ENCODE data around the gene MAN1B1.
A peak's percentile ranks its signal among the peaks of the same experiment; 100 is the strongest.

Gene MAN1B1

DNA sequence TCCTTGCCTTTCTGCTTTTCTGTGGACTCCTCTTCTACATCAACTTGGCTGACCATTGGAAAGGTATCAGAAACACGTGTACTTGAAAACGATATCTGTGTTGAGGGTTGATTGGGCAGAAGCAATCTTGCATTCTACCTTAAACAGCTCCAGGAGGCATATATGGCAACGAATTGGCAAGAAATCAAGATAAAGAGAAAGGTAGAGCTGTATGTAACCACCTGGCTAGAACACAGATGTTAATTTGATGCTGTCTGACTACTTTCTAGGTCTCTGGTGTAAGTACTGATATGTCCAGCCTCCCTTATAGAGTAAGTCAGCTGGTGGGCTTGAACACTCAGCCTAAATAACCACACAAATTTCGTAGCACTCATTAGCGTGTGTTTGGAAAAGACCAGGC lies 1.3 kb downstream of the MAN1B1 start:
- DNase-seq: no peak

DNA sequence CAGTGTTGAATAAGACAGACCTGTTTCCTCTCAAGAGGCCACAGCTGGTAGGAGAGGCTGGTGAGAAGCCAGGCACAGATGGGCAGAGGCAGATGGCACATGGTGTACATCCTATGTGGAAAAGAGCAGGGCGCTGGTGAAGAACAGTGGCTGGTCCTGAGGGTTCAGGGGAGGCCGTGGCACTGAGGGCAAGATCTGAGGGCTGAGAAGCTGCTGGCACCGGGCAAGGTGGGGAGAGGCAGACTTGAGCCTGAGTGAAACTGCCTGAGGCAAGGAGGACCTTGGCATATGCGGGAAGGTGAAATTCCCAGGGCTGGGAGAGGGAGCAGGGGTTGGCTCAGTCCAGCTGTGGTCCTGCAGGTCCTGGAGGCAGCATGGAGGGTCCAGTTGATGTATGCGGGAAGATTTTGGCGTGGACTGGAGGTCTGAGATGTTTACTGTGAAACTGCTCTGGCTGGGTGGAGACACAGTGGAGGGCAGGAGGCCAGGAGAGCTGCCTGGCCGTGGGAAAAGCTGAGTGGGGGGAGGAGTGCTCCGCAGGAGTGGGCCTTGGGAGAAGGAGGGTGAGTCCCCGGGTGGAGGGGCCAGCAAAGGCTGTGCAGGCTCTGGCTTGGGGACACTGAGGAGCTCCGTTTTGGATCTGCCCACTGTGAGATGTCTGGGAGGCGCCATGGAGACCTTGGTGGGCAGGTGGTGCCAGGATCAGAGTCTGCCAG lies 2.6 kb downstream of the MAN1B1 start:
- DNase-seq: no peak

DNA sequence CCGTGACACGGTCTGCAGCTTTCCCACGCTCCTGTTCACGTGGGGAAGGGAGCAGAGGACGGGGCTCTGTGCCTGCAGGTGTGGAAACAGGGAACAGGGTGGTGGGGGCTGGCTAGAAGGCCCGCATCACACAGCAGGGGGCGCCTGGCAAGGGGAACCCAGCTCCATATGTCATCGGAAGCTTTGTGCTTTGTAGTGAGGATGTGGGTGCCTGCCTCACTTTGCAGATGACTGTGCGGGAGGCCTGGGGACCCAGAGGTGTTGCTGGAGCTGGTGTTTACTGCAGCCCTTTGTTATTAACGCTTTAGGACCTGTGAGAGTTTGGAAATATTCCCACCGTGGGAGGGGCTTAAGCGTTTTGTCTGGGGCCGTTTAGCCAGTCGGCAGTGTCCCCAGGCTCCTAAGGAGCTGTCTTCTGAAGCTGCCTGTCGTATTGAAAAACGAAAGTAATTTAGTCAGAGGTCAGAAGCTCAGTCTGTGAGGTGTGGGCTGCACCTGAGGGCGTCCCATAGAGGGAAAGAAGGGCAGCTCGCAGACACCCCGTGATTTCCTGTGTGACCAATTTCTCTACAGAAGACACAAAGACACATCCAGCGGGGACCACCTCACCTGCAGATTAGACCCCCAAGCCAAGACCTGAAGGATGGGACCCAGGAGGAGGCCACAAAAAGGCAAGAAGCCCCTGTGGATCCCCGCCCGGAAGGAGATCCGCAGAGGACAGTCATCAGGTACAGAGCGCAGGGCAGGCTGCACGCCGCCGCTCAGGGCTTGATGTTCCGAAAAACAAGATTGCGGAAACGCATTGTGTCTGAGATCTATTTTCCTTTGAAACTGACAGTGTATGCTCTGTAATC lies 9.1 kb downstream of the MAN1B1 start:
- DNase-seq: peak; percentile 72 to 78

DNA sequence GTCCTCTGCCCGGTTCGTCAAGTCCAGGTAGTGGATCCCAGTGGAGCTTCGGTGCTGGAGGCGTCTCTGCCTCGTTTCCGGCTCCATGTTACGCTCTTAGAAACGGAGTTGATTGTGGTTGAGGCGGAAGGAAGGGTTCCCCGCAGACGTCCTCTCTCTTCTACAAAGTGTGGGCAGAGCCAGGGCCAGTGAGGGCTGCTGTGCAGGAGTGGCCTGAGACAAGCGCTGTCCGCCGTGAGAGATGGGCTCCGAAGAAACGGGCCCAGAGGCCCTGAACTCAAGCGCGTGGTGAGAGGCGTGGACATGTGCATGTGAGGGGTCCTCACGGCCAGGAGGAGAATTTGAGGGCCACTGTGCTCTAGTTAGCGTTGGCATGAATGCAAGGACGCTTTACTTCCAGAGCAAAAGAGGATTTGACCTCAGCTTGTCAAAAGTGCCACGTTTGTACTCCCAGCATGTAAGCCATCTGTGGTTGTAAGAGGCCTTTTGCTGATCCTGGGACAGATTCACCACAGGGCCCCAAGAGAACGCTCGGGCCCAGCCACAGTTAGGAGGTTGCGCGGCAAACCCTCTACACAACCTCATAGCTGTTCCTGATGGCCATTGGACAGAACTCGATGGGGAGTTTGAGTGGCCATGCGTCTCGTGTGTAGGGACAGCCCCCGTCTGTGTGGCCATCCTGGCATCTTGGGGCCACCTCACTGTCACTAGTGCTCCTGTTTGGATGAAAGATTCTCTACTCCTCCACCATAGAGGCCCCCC lies 10.2 kb downstream of the MAN1B1 start:
- DNase-seq: no peak

DNA sequence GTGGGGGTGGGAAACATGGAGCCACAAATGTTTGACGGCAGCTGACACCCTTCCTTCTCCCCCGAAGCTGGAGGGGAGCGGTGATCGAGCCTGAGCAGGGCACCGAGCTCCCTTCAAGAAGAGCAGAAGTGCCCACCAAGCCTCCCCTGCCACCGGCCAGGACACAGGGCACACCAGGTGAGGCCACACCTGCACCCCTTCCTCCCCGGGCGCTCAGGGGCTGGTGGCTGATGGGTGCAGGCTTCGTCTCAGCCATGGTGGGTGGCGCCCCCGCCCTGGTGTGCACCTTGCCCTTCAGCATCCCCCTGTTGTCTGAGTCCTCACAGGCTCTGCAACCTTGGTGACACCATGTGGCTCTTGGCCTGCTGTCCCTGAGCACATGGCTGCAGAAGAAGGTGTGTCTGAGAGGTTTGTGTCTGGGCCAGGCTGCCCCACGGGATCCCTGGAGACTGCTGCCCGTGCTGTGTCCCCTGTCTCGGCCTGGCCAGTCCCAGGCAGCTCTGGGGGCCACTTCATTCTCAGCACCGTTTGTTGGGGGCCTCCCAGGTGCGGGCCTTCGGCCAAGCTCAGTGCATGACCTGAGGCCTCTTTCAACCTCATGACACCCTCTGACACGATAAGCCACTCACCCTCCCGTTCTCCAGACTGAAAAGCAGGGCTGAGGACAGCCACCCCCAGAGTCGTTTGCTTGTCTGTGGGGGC lies 11.1 kb downstream of the MAN1B1 start:
- no peak for DNase-seq

DNA sequence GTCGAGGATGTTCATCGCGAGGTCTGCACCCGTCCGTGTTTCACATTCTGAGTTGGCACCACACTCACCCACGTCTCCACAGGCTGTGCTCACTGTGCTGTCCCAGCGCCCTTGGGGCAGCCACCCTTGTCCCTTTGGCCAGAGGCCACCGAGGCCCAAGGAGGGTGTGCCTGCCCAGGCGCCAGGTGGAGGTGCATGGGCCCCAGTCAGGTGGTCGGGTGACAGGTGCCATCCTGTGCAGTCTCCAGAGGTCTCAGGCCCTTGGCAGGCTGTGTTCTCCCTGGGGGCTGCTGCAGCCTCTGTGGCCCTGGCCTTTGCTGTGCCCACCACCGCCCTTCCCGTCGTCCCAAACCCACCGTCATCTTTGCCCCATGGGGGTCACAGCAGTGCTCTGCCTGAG lies 12.4 kb downstream of the MAN1B1 start:
- DNase-seq: no peak

DNA sequence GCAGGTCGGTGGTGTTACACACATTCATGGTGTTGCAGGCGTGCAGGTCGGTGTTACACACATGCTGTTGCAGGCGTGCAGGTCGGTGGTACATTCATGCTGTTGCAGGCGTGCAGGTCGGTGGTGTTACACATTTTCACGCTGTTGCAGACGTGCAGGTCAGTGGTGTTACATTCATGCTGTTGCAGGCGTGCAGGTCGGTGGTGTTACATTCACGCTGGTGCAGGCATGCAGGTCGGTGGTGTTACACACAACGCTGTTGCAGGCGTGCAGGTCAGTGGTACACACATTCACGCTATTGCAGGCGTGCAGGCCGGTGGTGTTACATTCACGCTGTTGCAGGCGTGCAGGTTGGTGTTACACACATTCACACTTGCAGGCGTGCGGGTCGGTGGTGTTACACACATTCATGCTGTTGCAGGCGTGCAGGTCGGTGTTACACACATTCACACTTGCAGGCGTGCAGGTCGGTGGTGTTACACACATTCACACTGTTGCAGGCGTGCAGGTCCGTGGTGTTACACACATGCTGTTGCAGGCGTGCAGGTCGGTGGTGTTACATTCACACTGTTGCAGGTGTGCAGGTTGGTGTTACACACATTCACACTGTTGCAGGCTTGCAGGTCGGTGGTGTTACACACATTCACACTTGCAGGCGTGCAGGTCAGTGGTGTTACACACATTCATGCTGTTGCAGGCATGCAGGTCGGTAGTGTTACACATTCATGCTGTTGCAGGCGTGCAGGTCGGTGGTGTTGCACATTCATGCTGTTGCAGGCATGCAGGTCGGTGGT lies 16.6 kb downstream of the MAN1B1 start:
- no peak for DNase-seq

DNA sequence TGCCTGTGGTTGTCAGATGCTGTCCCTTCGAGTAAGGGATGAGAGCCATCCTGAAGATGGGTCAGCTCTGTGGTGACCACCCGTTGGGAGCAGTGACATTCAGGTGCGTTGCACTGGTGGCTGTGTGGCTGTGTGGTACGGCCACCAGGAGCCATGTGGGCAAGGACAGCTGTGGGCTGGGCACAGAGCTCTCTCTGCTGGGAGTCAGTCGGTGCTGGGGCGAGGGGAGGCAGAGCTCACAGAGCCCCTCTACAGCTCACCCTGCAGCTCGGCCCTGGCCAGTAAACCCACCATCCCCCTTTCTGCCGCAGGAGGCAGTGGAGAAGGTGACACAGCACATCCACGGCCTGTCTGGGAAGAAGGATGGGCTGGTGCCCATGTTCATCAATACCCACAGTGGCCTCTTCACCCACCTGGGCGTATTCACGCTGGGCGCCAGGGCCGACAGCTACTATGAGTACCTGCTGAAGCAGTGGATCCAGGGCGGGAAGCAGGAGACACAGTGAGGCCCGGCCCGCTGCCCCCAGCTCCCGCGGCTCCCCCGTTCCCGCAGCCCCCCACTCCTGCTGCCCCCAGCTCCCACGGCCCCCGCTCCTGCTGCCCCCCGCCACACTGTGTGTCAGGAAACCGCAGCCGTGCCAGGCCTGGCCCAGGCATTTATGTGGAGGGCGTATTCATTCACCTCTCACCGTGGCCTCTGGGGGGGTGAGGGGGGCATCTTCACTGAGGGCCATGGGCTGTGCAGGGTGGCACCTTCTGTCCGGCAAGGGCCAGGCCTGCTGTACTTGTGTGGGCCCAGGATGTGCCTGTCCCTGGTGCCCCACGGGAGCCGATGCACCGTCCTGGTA lies 19.3 kb downstream of the MAN1B1 start:
- no peak for DNase-seq

DNA sequence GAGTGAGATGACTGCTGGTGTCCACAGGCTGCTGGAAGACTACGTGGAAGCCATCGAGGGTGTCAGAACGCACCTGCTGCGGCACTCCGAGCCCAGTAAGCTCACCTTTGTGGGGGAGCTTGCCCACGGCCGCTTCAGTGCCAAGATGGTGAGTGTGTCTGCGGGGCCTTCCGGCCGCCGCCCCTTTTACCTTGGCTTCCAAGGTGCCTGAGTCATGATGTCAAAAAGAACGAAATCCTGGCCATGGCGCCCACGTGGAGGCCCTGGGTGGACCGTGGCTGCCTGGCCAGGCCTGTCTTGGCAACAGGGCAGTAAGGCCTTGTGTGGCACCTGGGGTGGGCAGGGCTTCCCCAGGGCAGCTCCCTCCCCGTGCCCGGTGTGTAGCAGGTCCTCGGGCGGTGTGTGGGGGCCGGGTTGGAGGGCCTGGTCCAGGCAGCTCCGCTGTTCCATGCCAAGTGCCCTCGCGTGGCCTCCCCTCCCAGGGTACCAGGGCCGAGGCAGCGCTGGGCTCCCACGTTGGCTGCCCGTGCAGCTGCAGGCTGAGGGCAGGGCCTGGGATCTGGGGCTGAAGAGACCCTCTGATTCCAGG lies 20.0 kb downstream of the MAN1B1 start:
- no peak for DNase-seq

DNA sequence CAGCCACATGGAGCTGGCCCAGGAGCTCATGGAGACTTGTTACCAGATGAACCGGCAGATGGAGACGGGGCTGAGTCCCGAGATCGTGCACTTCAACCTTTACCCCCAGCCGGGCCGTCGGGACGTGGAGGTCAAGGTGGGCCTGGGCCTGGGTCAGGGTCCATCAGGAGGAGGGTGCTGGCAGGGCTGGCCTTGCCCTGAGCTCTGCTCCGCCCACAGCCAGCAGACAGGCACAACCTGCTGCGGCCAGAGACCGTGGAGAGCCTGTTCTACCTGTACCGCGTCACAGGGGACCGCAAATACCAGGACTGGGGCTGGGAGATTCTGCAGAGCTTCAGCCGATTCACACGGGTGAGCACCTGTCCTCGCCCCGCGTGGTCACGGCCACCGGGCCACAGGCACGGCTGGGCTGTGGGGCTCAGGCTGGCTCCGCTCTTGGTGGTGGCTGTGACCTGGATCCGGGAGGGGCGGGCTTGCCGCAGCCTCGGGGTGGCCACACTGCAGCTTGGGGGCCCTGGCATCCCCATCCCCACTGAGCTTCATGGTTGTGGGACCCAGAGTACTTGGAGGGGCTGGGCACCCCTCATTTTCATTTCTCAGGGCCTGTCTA lies 20.6 kb downstream of the MAN1B1 start:
- no peak for DNase-seq

DNA sequence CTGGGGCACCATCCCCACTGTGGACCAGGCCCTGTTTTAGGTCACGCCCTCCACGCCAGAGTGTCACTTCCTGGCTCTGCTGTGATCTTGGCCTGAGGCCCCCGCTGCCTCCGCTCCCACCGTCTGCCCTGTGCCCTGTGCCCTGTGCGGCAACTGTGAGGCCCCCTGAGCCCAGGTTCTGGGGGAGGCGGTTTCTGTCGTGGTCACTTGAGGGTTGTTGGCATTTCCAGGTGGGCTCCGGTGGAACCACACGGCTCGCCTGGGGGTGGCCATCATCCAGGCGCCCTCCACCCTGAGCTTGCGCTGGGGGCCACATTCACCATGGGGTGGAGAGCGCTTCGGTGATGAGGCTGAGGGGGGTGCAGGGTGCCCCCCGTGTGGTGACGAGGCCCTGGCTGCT lies 21.2 kb downstream of the MAN1B1 start:
- no peak for DNase-seq

DNA sequence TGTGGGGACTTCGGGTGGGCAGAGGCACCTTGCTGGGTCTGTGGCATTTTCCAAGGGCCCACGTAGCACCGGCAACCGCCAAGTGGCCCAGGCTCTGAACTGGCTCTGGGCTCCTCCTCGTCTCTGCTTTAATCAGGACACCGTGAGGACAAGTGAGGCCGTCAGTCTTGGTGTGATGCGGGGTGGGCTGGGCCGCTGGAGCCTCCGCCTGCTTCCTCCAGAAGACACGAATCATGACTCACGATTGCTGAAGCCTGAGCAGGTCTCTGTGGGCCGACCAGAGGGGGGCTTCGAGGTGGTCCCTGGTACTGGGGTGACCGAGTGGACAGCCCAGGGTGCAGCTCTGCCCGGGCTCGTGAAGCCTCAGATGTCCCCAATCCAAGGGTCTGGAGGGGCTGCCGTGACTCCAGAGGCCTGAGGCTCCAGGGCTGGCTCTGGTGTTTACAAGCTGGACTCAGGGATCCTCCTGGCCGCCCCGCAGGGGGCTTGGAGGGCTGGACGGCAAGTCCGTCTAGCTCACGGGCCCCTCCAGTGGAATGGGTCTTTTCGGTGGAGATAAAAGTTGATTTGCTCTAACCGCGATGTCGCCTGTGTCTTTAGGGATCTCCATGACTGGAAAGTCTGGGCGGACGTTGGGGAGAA lies 21.9 kb downstream of the MAN1B1 start:
- DNase-seq: no peak

DNA sequence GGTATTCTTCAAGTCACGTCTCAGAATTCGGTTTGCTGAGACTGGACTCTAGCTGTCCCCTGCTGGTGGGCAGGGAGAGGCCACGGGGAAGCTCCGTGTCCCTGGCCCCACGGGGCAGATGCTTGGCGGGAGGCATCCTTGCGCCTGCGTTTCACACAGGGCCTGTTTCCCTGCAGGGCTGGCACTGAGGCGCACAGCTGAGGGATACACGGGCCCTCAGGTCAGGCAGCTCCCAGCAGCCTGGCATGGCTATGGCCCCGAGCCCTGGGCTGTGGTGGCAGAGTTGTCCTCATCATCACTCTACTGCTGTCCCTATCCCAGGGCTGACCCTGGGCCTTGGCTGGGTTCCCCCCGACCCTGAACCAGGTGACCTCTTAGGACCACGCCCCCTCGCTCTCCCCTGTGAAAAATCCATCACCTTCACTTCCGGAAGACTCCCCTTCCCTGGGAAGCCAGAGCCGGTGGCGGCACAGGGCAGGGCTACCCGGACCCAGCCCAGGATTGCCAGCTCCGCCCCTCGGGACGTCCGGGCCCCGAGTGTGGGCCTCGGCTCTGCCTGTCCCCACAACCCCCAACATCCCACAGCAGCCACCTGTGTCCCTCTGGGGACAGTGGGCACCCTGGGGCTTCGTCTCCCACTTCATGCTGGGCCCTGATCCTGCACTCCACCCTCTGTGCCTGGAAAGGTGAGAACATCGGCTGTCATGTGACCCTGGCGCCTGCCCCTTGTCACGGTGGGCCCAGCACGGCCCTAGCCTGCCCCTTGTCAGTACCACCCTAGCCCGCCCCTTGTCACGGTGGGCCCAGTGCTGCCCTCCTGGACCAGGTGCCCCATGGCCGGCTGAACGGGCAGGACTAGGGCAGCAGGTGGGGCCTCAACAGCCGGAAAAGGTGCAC lies 22.7 kb downstream of the MAN1B1 start:
- no peak for DNase-seq

DNA sequence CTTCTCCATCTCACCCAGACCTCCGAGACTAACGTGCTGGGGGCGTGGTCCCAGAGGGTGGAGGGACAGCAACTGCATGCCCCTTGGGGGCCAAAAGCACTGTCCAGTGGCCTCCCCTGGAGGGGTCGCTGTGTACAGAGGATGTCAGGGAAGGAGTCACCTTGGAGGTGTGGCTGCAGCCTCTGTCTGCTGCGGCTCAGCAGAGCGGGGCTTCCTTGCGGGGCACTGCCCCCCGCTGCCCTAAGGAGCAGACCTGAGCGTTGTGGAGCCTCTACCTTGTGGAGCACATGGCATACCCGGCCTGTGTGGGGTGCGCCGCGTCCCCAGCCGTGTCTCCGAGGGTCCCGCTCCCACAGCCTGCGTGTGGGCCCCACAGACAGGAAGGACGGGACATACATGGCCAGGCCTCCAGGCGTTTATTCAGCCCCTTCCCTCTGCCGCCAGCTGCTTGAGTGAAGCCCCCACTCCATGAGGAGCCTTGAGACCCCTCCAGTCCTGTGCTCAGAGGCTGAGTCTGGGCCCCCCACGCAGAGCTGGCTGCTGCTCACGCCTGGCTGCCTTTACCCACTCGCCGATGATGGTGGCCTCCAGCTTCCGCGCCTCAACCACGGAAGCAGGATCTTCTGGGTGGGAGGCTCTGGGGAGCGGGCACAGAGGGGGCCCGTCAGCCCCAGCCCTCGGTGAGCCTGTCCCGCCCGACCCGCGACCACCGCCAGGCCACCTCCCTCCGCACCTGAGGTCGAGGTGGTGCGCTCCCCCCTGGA lies 23.5 kb downstream of the MAN1B1 start:
- DNase-seq: no peak

DNA sequence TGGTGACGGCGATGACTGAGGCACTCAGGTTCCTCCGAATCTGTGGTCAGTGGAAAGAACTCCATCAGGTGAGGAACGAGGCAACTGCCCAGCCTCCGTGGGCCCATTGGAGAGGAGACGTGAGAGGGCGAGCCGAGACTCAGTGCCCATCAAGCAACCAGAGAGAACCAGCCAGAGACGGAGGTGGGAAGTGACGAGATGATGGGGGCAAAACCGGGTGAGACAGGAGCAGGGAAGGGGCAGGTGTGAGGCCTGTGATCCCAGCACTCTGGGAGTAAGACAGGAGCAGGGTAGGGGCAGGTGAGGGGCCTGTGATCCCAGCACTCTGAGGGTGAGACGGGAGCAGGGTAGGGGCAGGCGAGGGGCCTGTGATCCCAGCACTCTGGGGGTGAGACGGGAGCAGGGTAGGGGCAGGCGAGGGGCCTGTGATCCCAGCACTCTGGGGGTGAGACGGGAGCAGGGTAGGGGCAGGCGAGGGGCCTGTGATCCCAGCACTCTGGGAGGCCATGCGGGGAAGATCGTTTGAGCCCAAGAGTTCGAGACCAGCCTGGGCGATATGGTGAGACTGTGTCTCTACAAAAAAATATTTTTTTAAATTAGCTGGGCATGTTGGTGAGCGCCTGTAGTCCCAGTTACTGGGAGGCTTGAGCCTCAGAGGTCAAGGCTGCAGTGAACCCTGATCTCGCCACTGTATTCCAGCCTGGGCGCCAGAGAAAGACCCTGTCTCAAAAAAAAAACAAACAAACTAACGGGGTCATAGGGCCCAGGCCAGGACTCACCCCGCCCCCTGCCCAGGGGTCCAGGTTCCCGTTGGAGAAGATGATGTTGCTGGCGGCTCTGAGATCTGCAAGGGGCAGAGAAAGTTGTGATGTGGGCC lies 24.4 kb downstream of the MAN1B1 start:
- no peak for DNase-seq

DNA sequence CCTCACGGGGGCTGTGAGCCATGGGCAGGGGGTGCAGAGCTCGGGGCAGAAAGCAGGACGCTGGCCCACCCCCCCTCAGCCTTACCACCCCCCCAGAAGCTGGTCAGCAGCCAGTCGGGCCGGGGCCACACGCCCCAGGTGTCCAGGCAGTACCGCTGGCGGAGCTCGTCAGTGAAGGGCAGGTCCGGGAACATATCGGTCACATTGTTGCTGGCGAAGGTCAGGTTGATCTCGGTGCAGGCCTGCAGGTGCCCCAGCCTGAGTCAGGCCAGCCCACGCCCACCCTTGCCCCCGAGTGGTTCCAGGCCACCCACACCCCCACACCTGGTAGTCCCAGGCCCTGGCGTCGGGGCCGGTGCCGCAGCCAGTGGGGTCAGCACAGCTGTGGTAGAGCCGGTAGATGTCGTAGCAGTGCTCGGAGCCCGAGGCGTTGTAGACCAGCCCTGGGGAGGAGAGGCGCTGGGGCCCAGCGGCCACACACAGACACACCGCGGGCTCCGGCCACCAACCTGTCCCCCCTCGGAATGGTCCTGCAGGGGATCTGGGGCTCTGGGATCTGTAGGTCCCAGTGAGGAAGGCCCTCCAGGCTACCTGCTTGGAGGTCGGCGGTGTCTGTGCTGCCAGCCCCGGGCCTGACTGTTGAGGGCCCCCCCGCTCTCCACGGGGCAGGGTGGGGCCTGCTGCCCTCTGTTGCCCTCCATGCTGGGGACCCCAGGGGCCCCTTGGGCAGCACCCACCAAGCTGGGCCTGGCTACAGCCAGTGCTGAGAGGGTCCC lies 25.2 kb downstream of the MAN1B1 start:
- DNase-seq: no peak

Data from stimulated activated CD4-positive, alpha-beta T cell treated with anti-CD3 and anti-CD28 coated beads, Interleukin-2, amount 100 ng/mL, for 48 hours (primary cell).